GM12878 (cell line): ENCODE results near the gene KRTAP10-10. TPM values are rescaled to one million over a fixed set of nuclear protein-coding genes. Genes with fewer than 3 reads are reported as not detected.
"Not testable (repeated sequence)": the region's sequence is repeated elsewhere in the genome, so short reads cannot be mapped to it uniquely, and the experiment has no call there.

Source experiments
- ATAC-seq: fragments of 200-7000 bp; cut with Tn5 transposase; 3 replicates; pipeline ENCODE4 v1.9.1; 2020; ENCODE audit warnings: mild to moderate bottlenecking, moderate library complexity
- BruUV-seq: library from RNA; stranded (reverse); fragments of 400-500 nt; replicated peaks from 2 replicates; lab custom pipeline; 2021; lab: Mats Ljungman, UMichigan
- CTCF ChIA-PET: fragments of 300-600 bp; sonication (Branson Sonifier 250); formaldehyde crosslinking; extraction: SDS; loops from one replicate; lab custom pipeline; 2021; ENCODE audit warnings: inconsistent platforms; lab: Yijun Ruan, JAX
- POLR2A ChIA-PET: fragments of 350-600 bp; formaldehyde crosslinking; extraction: SDS; loops from one replicate; lab custom pipeline; 2021; ENCODE audit warnings: inconsistent platforms; lab: Charles Lee
- RAD21 ChIA-PET: fragments of 300-600 bp; sonication (Branson Sonifier 250); formaldehyde crosslinking; loops from one replicate; lab custom pipeline; 2023; ENCODE audit warnings: antibody characterized with exemption; ENCODE audit not compliant: unreplicated experiment; lab: Charles Lee
- SMC1A ChIA-PET: fragments of 300-600 bp; sonication (Branson Sonifier 250); formaldehyde crosslinking; loops from one replicate; lab custom pipeline; 2023; ENCODE audit not compliant: unreplicated experiment, uncharacterized antibody; lab: Charles Lee
- DNase-seq: peaks from one replicate; pipeline ENCODE4 v3.0.0-alpha.2; 2011; ENCODE audit warnings: low read depth, low spot score
- FAIRE-seq: peaks from 3 replicates; lab custom pipeline; 2011; peaks lifted over from hg19 to GRCh38; lab: Jason Lieb, UNC
- H2AFZ ChIP-seq: 2 replicates; pipeline ENCODE4 v1.6.0; 2011; ENCODE audit warnings: low read depth, low read length, control low read depth; ENCODE audit not compliant: control insufficient read depth
- H3K27ac ChIP-seq: 2 replicates; pipeline ENCODE4 v1.5.1; 2011; ENCODE audit warnings: control low read depth; ENCODE audit not compliant: control insufficient read depth, insufficient read depth
- H3K27me3 ChIP-seq, 2 experiments: replicated peaks in 1 of 2; 2 replicates each; pipeline versions ENCODE4 v1.6.0 to v1.6.1; 2011; ENCODE audit warnings: low read length in 1 of 2; ENCODE audit not compliant: control insufficient read depth in 2 of 2, insufficient read depth in 2 of 2
- H3K36me3 ChIP-seq, 2 experiments: 2 replicates each; pipeline ENCODE4 v1.5.1; 2011; ENCODE audit warnings: low read length in 1 of 2; ENCODE audit not compliant: control insufficient read depth in 2 of 2, insufficient read depth in 2 of 2
- H3K4me1 ChIP-seq: 2 replicates; pipeline ENCODE4 v1.6.1; 2011; ENCODE audit warnings: mild to moderate bottlenecking, low read length, moderate library complexity, mixed read lengths; ENCODE audit not compliant: control insufficient read depth, insufficient read depth
- H3K4me2 ChIP-seq: 2 replicates; pipeline ENCODE4 v1.6.0; 2011; ENCODE audit warnings: control low read depth; ENCODE audit not compliant: control insufficient read depth, insufficient read depth
- H3K4me3 ChIP-seq: fragments of 200-600 bp; sonication (generic); 2 replicates; pipeline ENCODE4 v1.5.1; 2016
- H3K79me2 ChIP-seq: 2 replicates; pipeline ENCODE4 v1.6.0; 2011; ENCODE audit warnings: low read length; ENCODE audit not compliant: control insufficient read depth, insufficient read depth
- H3K9ac ChIP-seq: 2 replicates; pipeline ENCODE4 v1.8.0; 2011; ENCODE audit warnings: low read length, control low read depth, mixed read lengths; ENCODE audit not compliant: control insufficient read depth, insufficient read depth
- H3K9me3 ChIP-seq: replicated peaks from 3 replicates; pipeline ENCODE4 v1.5.1; 2011; ENCODE audit warnings: mild to moderate bottlenecking, low read length; ENCODE audit not compliant: control insufficient read depth, insufficient read depth
- H4K20me1 ChIP-seq: 2 replicates; pipeline ENCODE4 v1.6.0; 2011; ENCODE audit not compliant: control insufficient read depth, insufficient read depth
- ASH2L ChIP-seq: fragments of 300-600, 200-600 bp; sonication (generic); IDR thresholded peaks from 2 replicates; pipeline ENCODE4 v1.6.1; 2017; ENCODE audit warnings: low read depth, mild to moderate bottlenecking, borderline replicate concordance
- CTCF ChIP-seq, 3 experiments: IDR thresholded peaks in 2 of 3; conservative IDR thresholded peaks in 1 of 3; 2 replicates each; pipeline ENCODE4 v1.5.1; 2011; ENCODE audit warnings: low read depth in 3 of 3, low read length in 3 of 3, mild to moderate bottlenecking in 3 of 3, control low read depth in 2 of 3, moderate library complexity in 2 of 3, inconsistent platforms in 1 of 3, mixed read lengths in 1 of 3; ENCODE audit not compliant: control insufficient read depth in 2 of 3, insufficient read depth in 1 of 3; ENCODE audit errors: extremely low read depth in 1 of 3
- IRF3 ChIP-seq: fragments of 450-650 bp; IDR thresholded peaks from 2 replicates; pipeline ENCODE4 v1.6.1; 2014; ENCODE audit warnings: mild to moderate bottlenecking
- IRF4 ChIP-seq: IDR thresholded peaks from 2 replicates; pipeline ENCODE4 v1.6.1; 2011; ENCODE audit warnings: low read depth, low read length
- MEF2A ChIP-seq: IDR thresholded peaks from 2 replicates; pipeline ENCODE4 v1.6.1; 2011; ENCODE audit warnings: low read depth, mild to moderate bottlenecking, low read length, moderate library complexity; ENCODE audit not compliant: insufficient read depth
- NRF1 ChIP-seq: conservative IDR thresholded peaks from 2 replicates; pipeline ENCODE4 v1.6.1; 2011; ENCODE audit warnings: mild to moderate bottlenecking, low read depth, low read length, improper control_type of control experiment
- PBX3 ChIP-seq: IDR thresholded peaks from 2 replicates; pipeline ENCODE4 v1.6.1; 2011; ENCODE audit warnings: mild to moderate bottlenecking, low read depth, low read length, moderate library complexity; ENCODE audit not compliant: insufficient replicate concordance
- RFX5 ChIP-seq: IDR thresholded peaks from 2 replicates; pipeline ENCODE4 v1.6.1; 2011; ENCODE audit warnings: low read depth, low read length, improper control_type of control experiment
- SMARCA5 ChIP-seq: fragments of 450-650 bp; IDR thresholded peaks from 2 replicates; pipeline ENCODE4 v1.6.1; 2017; ENCODE audit warnings: mild to moderate bottlenecking
- SUPT20H ChIP-seq: IDR thresholded peaks from 2 replicates; pipeline ENCODE4 v1.6.1; 2011; ENCODE audit warnings: low read depth, mild to moderate bottlenecking, low read length, moderate library complexity, borderline replicate concordance; ENCODE audit not compliant: control insufficient read depth
- TAF1 ChIP-seq: IDR thresholded peaks from 2 replicates; pipeline ENCODE4 v1.6.1; 2011; ENCODE audit warnings: mild to moderate bottlenecking, low read depth, low read length, borderline replicate concordance
- ZNF384 ChIP-seq: IDR thresholded peaks from 2 replicates; pipeline ENCODE4 v1.6.1; 2012; ENCODE audit warnings: low read depth, mild to moderate bottlenecking, low read length, improper control_type of control experiment, borderline replicate concordance
- WGBS: methylation state at CpG from one replicate; pipeline ENCODE4 v1.1.6; 2016; ENCODE audit warnings: low lambda C conversion rate; ENCODE audit not compliant: insufficient replicate concordance, insufficient coverage; ENCODE audit errors: missing lambda C conversion rate; 5-methylcytosine and 5-hydroxymethylcytosine counted together
- in situ Hi-C: fragments of 300-500 bp; cut with MboI; formaldehyde crosslinking; loops from 9 replicates; pipeline ENCODE4 v1.14.3; 2018; ENCODE audit warnings: mixed read lengths
- intact Hi-C: fragments of 100-400 bp; cut with micrococcal nuclease; formaldehyde crosslinking; loops from one replicate; pipeline ENCODE4 v1.14.2; 2022; ENCODE audit not compliant: unreplicated experiment
- polyA plus RNA-seq, 11 experiments: library from polyadenylated mRNA; depleted of rRNA in 4 of 11; unstranded in 6 of 11; stranded (reverse) in 5 of 11; fragments of >200 nt; fragmentation: Nextera tagmentation in 4 of 11; fragmentation: Illumina TruSeq in 1 of 11; extraction: Ambion mirVana in 4 of 11; extraction: Trizol in 1 of 11; gene quantifications; 1 replicate in 1 of 11; 2 replicates in 10 of 11; pipeline versions ENCODE4 v1.2.1 to v1.2.3, GENCODE V29; 2011 to 2016; ENCODE audit warnings: inconsistent platforms in 2 of 11, missing spikeins in 2 of 11, low read depth in 1 of 11
- total RNA-seq, 4 experiments: library from RNA; depleted of rRNA in 3 of 4; stranded (reverse); fragments of >200 nt in 3 of 4; fragmentation: Illumina TruSeq in 1 of 4; extraction: Trizol in 1 of 4; gene quantifications; 2 replicates each; pipeline versions ENCODE4 v1.2.1 to v1.2.3, GENCODE V29; 2013 to 2021

The KRTAP10-10 gene
- total and polyA plus RNA-seq, 10 of the 15 experiments (the other 5 are each of a cell fraction or from before 2014, with no cell fraction given): not detected

GRCh38 chr21:44638506-44639330, 1.6 kb downstream of the KRTAP10-10 start:
- H3K4me2 ChIP-seq, CTCF ChIA-PET, H2AFZ ChIP-seq, FAIRE-seq, H3K79me2 ChIP-seq, H3K36me3 ChIP-seq, in situ Hi-C loops, H3K9ac ChIP-seq, intact Hi-C loops, POLR2A ChIA-PET, H3K9me3 ChIP-seq, H3K27me3 ChIP-seq, ATAC-seq, RAD21 ChIA-PET, H3K4me1 ChIP-seq, BruUV-seq, DNase-seq, SMC1A ChIA-PET, H3K27ac ChIP-seq, H4K20me1 ChIP-seq, H3K4me3 ChIP-seq: not testable (repeated sequence)
- WGBS: 35% methylated on average over 21 of the region's 21 CpGs

GRCh38 chr21:44639331-44639655, 2.1 kb downstream of the KRTAP10-10 start:
- H3K4me1 ChIP-seq: no peaks in the 10 kb centered on the region
- H4K20me1 ChIP-seq: no peaks in the 10 kb centered on the region
- H3K4me2 ChIP-seq: no peak overlapping the region
- H3K9me3 ChIP-seq: peaks cover 1% of the 10 kb centered on the region; the same call in 1 of the 3 replicates
- no peak for DNase-seq
- ChIA-PET POLR2A (no interaction called here), CTCF (no interaction called here), SMC1A (no interaction called here), RAD21 (no interaction called here)
- WGBS: 59% methylated on average over 12 of the region's 12 CpGs
- H3K27ac ChIP-seq: no peak overlapping the region
- no peaks in the 10 kb centered on the region for H3K79me2 ChIP-seq
- no peak for ATAC-seq
- no peak overlapping the region for H3K9ac ChIP-seq
- intact Hi-C loops (no loop called here), in situ Hi-C loops (no loop called here)
- H3K36me3 ChIP-seq: no peaks in the 10 kb centered on the region
- FAIRE-seq: no peak
- no peaks in the 10 kb centered on the region for H3K27me3 ChIP-seq
- no peak overlapping the region for H3K4me3 ChIP-seq
- H2AFZ ChIP-seq: no peak overlapping the region
- BruUV-seq: no TSS peak
- TF ChIP-seq MEF2A (no peak), RFX5 (no peak), NRF1 (no peak), PBX3 (no peak), TAF1 (no peak), SMARCA5 (no peak), SUPT20H (no peak), CTCF (IDR thresholded peaks at IDR 0.05 in 2 of 3, conservative IDR thresholded peaks at IDR 0.05 in 1 of 3; ENCODE audit: control insufficient read depth in 2 of 3, extremely low read depth in 1 of 3, insufficient read depth in 1 of 3, low read depth in 3 of 3, low read length in 3 of 3) (no peak), ASH2L (no peak), IRF3 (no peak), ZNF384 (no peak), IRF4 (no peak)
